DMS 273 treated with DMSO at 0.1 percent for 48 hours (cell line): ENCODE measurements around the gene DCTD.

ENCODE experiments used
- DNase-seq: peaks from one replicate; lab custom pipeline; 2025; lab: John Stamatoyannopoulos, UW

DCTD gene

GRCh38 chr4:182893047-182893446 lies 24.1 kb downstream of the DCTD start:
- no peak for DNase-seq

- no peak for DNase-seq
Measured at GRCh38 chr4:182890202-182890601, 27.0 kb downstream of the DCTD start.

- DNase-seq: no peak
Measured at GRCh38 chr4:182888891-182889290, 28.3 kb downstream of the DCTD start.

- DNase-seq: no peak
Measured at GRCh38 chr4:182886768-182887167, 30.4 kb downstream of the DCTD start.

GRCh38 chr4:182886205-182886604 lies 31.0 kb downstream of the DCTD start:
- no peak for DNase-seq

- DNase-seq: no peak
Measured at GRCh38 chr4:182885738-182886077, 31.5 kb downstream of the DCTD start.

- no peak for DNase-seq
Measured at GRCh38 chr4:182885022-182885737, 32.0 kb downstream of the DCTD start.

- DNase-seq: no peak
Measured at GRCh38 chr4:182884040-182884439, 33.1 kb downstream of the DCTD start.

GRCh38 chr4:182883351-182883750 lies 33.8 kb downstream of the DCTD start:
- no peak for DNase-seq

GRCh38 chr4:182881914-182882313 lies 35.3 kb downstream of the DCTD start:
- no peak for DNase-seq

- no peak for DNase-seq
Measured at GRCh38 chr4:182880387-182881356, 36.5 kb downstream of the DCTD start.

GRCh38 chr4:182879913-182880312 lies 37.3 kb downstream of the DCTD start:
- DNase-seq: no peak

GRCh38 chr4:182878633-182879495 lies 38.3 kb downstream of the DCTD start:
- DNase-seq: no peak

- DNase-seq: no peak
Measured at GRCh38 chr4:182877326-182877883, 39.8 kb downstream of the DCTD start.

GRCh38 chr4:182876427-182876826 lies 40.8 kb downstream of the DCTD start:
- DNase-seq: no peak

- no peak for DNase-seq
Measured at GRCh38 chr4:182875453-182876405, 41.5 kb downstream of the DCTD start.

GRCh38 chr4:182874797-182875345 lies 42.3 kb downstream of the DCTD start:
- DNase-seq: no peak

- DNase-seq: no peak
Measured at GRCh38 chr4:182874304-182874751, 42.9 kb downstream of the DCTD start.

GRCh38 chr4:182873726-182874125 lies 43.5 kb downstream of the DCTD start:
- DNase-seq: no peak

GRCh38 chr4:182873289-182873688 lies 43.9 kb downstream of the DCTD start:
- no peak for DNase-seq
